ENCODE measurements around the gene PTPA. TPM values are rescaled to one million over a fixed set of nuclear protein-coding genes. Genes with fewer than 3 reads are reported as not detected.

PTPA gene
- total RNA-seq, 2 donors from 2014 or later, result 49.8 to 50.0 TPM

DNA sequence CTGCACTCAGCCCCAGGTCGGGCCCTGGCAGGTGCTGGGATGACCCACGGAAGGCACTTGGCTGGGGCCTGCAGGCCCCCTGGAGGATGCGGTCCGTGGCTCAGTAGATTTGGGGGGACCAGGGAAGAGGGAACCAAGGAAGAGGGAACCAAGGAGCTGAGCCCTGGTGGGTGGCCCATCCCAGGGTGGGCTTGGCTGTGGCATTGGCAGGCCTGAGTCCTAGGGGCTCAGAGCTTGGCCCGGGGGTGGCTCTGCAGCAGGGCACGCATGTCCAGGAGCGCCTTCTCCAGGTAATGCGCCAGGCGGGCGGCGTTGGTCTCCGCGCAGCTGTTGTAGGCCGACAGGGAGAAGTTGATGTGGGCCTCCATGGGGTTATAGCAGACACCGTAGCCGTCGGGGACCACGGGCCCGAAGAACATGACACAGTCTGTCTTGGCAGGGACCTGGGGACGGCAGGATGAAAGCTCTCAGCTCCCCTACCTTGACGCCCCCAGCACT lies 16.0 kb upstream of the PTPA start:
- Mint-ChIP-seq H3K36me3 (ENCODE audit: low read depth) (no peaks in the 10 kb centered on the region), H3K4me3 (no peak overlapping the region), H3K27me3 (no peaks in the 10 kb centered on the region), H3K4me1 (peaks cover 3% of the 10 kb centered on the region), H3K27ac (no peak overlapping the region)
- DNase-seq (no peak), ATAC-seq (no peak)
- H3K9me3 ChIP-seq (ENCODE audit: control insufficient read depth, low read length, poor library complexity, severe bottlenecking), result no peaks in the 10 kb centered on the region

GRCh38 chr9:129095908-129096307 lies 15.3 kb upstream of the PTPA start:
- Mint-ChIP-seq H3K27me3 (no peaks in the 10 kb centered on the region), H3K27ac (no peak overlapping the region), H3K4me3 (no peak overlapping the region), H3K36me3 (ENCODE audit: low read depth) (no peaks in the 10 kb centered on the region), H3K4me1 (peaks cover 3% of the 10 kb centered on the region)
- H3K9me3 ChIP-seq (ENCODE audit: control insufficient read depth, low read length, poor library complexity, severe bottlenecking), result no peaks in the 10 kb centered on the region
- no peak for ATAC-seq
- DNase-seq, result no peak

DNA sequence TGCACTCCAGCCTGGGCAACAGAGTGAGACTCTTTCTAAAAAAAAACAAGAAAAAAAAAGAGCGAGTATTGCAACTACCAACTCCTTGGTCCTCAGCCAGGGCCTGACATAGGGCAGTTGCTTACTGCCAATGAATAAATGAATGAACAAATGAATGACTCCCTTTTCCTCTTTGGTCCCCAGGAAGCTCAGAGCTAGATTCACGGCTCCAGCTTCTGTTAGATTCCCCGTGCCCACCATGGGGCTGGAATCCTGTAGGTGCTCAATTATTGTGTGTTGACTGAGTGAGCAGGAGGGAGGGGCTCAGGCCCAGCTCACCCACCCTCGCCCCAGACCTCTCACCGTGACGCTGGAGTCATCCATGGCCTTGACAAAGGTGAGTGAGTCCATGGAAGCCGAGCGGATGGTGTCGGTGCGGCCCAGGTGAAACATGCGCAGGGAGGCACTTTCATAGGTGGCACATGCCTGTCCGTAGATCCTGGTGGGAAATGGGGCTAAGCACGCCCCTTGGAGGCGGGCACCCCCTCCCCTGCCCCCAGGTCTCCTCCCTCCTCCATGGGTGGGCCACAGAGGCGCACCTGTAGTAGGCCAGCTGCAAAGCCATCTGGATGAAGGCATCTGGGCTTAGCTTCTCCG lies 13.4 kb upstream of the PTPA start:
- H3K9me3 ChIP-seq (ENCODE audit: control insufficient read depth, low read length, poor library complexity, severe bottlenecking), result no peaks in the 10 kb centered on the region
- Mint-ChIP-seq H3K4me1 (peaks cover 4% of the 10 kb centered on the region), H3K36me3 (ENCODE audit: low read depth) (no peaks in the 10 kb centered on the region), H3K4me3 (no peak overlapping the region), H3K27me3 (no peaks in the 10 kb centered on the region), H3K27ac (no peak overlapping the region)
- ATAC-seq (no peak), DNase-seq (no peak)

- no peak for ATAC-seq
Measured at GRCh38 chr9:129098328-129098727, 12.9 kb upstream of the PTPA start.

DNA sequence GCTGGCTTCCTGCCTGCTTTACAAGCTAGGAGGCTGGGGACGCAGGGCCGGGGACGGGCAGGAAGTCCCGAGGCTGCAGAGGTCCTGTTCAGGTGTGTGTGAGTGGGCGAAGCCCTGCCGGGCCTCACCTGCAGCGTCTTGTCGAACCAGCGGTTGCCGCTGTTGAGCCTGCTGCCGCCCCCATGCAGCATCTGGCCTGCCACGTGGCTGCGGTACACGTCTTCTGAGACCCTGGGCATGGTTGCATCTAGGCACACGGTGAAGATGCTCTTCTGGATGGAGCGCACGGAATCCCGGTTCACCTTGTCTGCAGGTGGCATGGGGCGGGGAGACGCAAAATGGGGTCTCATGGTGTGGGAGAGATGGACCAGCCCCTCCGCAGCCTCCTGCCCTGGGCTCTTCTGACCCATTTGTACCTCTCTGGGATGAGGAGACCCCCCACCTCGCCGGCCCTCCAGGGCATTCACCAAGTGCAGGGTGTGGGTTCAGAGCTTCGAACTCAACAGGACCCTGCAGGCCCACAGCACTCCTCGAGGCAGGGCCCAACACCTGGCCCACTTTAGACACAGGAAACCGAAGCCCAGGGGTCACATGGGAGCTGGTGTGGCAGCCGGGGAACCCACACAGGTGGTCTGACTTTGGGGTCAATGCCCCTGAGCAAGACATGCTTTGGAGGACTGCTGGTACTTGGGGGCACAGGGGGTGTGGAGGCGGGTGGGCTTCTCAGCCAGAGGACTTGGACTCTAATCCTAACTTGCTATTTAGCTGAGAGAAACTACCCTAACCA lies 10.6 kb upstream of the PTPA start:
- Mint-ChIP-seq H3K36me3 (ENCODE audit: low read depth) (no peaks in the 10 kb centered on the region), H3K27me3 (no peaks in the 10 kb centered on the region), H3K4me3 (no peak overlapping the region), H3K4me1 (peaks cover 4% of the 10 kb centered on the region), H3K27ac (no peak overlapping the region)
- no peaks in the 10 kb centered on the region for H3K9me3 ChIP-seq (ENCODE audit: control insufficient read depth, low read length, poor library complexity, severe bottlenecking)
- ATAC-seq (no peak), DNase-seq (no peak)

More at GRCh38 chr9:129098328-129098727, 12.9 kb upstream of the PTPA start:
- no peak for DNase-seq
- H3K27ac Mint-ChIP-seq, result no peak overlapping the region
- no peaks in the 10 kb centered on the region for H3K36me3 Mint-ChIP-seq (ENCODE audit: low read depth)
- H3K4me1 Mint-ChIP-seq, result peaks cover 4% of the 10 kb centered on the region
- no peaks in the 10 kb centered on the region for H3K27me3 Mint-ChIP-seq
- no peak overlapping the region for H3K4me3 Mint-ChIP-seq
- no peaks in the 10 kb centered on the region for H3K9me3 ChIP-seq (ENCODE audit: control insufficient read depth, low read length, poor library complexity, severe bottlenecking)

DNA sequence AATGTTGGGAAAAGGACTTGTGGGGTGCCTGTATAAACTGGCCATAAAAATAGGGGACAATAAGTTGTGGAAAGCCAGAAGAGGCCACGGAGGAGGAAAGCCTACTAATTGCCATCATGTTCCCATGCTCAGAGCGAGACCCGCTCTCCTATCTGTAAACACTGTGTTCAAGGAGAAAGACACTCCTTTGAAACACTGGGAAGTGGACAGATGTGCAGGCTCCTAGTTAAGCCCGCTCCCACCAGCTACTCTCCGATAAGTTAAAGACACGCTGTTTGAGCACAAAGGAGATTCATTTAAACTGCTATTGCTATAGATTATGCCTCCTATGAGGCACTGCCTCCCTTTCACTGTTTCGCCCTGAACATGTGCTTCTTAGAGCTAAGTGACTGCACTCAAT lies 9.9 kb upstream of the PTPA start:
- Mint-ChIP-seq H3K36me3 (ENCODE audit: low read depth) (no peaks in the 10 kb centered on the region), H3K27me3 (no peaks in the 10 kb centered on the region), H3K4me3 (no peak overlapping the region), H3K4me1 (peaks cover 4% of the 10 kb centered on the region), H3K27ac (no peak overlapping the region)
- H3K9me3 ChIP-seq (ENCODE audit: control insufficient read depth, low read length, poor library complexity, severe bottlenecking), result no peaks in the 10 kb centered on the region
- ATAC-seq (no peak), DNase-seq (no peak)

DNA sequence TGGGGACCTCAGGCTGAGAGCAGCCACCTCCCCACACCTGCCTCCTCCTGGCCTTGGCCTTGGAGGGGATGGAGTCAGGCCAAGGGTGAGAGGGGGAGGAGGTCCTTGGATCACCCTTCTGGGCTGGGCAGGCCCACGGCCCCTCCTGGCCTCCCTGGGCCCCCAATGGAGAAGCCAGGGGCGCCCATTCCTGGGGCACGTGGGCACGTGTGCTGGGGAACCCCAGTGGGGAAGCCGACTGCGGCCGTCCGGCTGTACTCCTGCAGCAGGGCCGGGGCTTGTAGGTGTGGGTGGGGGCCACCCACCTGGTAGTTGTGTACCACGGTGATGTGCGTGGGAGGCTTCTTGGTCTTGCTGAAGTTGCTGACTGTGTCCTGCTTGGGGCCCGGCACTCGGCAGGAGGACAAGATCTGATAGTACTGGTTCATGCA lies 9.1 kb upstream of the PTPA start:
- Mint-ChIP-seq H3K36me3 (ENCODE audit: low read depth) (no peaks in the 10 kb centered on the region), H3K27me3 (no peaks in the 10 kb centered on the region), H3K27ac (no peak overlapping the region), H3K4me3 (no peak overlapping the region), H3K4me1 (peaks cover 4% of the 10 kb centered on the region)
- no peak for ATAC-seq
- no peak for DNase-seq
- H3K9me3 ChIP-seq (ENCODE audit: control insufficient read depth, low read length, poor library complexity, severe bottlenecking), result no peaks in the 10 kb centered on the region

DNA sequence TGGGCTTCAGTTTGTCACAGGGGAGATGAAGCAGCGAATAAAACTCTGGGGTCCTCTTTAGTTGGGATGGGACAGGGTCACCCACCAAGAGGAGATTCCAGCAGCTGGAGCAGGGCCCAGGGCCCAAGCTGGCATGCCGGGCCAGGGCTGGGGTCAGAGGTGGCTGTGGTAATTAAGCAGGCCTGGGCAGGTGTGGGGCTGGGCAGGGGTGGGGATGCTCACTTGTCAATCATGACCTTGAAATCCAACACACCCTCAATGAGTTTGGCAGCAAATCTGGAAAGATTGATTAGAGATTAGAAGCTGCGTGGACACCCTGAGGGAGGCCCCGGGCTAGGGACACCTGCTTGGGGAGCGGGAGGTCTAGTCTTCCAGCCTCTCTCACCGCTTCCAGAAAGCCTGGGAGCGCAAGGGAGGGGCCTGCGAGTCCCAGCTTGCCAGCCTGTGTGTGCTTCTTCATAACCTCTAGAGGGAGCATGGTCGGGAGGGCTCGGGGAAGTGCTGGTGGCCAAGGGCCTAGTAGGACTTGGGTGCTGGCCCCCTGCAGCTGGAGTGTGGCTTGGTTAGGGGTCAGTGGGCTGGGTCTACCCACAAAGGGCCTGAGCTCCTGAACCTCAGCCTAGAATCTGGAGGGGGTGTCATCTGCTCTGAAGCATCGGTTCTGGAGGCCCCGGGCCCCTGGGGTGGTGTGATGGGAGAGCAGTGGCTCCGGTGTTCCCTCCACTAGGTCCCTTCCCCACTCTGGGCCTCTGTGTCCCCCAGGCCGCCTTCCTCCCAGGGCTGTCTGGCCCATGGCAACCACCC lies 8.2 kb upstream of the PTPA start:
- Mint-ChIP-seq H3K4me3 (no peak overlapping the region), H3K4me1 (peaks cover 2% of the 10 kb centered on the region), H3K36me3 (ENCODE audit: low read depth) (no peaks in the 10 kb centered on the region), H3K27me3 (no peaks in the 10 kb centered on the region), H3K27ac (no peak overlapping the region)
- H3K9me3 ChIP-seq (ENCODE audit: control insufficient read depth, low read length, poor library complexity, severe bottlenecking), result no peaks in the 10 kb centered on the region
- ATAC-seq (no peak), DNase-seq (no peak)

- H3K4me1 Mint-ChIP-seq, result peaks cover 2% of the 10 kb centered on the region
- no peak overlapping the region for H3K27ac Mint-ChIP-seq
- H3K36me3 Mint-ChIP-seq (ENCODE audit: low read depth), result no peaks in the 10 kb centered on the region
- H3K27me3 Mint-ChIP-seq, result no peaks in the 10 kb centered on the region
- ATAC-seq (no peak), DNase-seq (no peak)
- H3K9me3 ChIP-seq (ENCODE audit: control insufficient read depth, low read length, poor library complexity, severe bottlenecking), result no peaks in the 10 kb centered on the region
- no peak overlapping the region for H3K4me3 Mint-ChIP-seq
Measured at GRCh38 chr9:129103595-129103965, 7.6 kb upstream of the PTPA start.

DNA sequence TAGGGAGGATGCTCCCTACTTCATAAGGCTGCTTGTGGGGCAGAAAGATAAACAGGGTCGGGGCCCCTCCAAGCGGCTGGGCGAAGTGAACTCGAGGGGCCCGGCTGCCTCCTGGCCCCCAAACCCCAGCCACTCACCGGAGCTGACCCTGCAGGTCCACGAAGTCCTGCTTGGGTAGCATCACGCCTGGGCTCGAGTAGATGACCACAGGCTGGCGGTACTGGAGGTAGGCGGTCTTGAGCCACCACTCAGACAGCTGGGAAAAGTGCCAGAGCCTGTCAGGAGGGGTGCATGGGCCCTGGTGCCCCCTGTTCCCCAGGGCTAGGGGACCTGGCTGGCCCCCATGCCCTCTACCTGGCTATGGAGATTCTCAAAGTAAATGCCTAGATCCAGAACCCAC lies 7.2 kb upstream of the PTPA start:
- no peak for ATAC-seq
- DNase-seq, result no peak
- Mint-ChIP-seq H3K4me3 (no peak overlapping the region), H3K27me3 (no peaks in the 10 kb centered on the region), H3K27ac (no peak overlapping the region), H3K4me1 (peaks cover 6% of the 10 kb centered on the region), H3K36me3 (ENCODE audit: low read depth) (no peaks in the 10 kb centered on the region)
- no peaks in the 10 kb centered on the region for H3K9me3 ChIP-seq (ENCODE audit: control insufficient read depth, low read length, poor library complexity, severe bottlenecking)

- no peaks in the 10 kb centered on the region for H3K9me3 ChIP-seq (ENCODE audit: control insufficient read depth, low read length, poor library complexity, severe bottlenecking)
- Mint-ChIP-seq H3K36me3 (ENCODE audit: low read depth) (no peaks in the 10 kb centered on the region), H3K27me3 (no peaks in the 10 kb centered on the region), H3K27ac (no peak overlapping the region), H3K4me1 (peaks cover 12% of the 10 kb centered on the region), H3K4me3 (no peak overlapping the region)
- no peak for ATAC-seq
- no peak for DNase-seq
Measured at GRCh38 chr9:129105857-129106694, 5.1 kb upstream of the PTPA start.

DNA sequence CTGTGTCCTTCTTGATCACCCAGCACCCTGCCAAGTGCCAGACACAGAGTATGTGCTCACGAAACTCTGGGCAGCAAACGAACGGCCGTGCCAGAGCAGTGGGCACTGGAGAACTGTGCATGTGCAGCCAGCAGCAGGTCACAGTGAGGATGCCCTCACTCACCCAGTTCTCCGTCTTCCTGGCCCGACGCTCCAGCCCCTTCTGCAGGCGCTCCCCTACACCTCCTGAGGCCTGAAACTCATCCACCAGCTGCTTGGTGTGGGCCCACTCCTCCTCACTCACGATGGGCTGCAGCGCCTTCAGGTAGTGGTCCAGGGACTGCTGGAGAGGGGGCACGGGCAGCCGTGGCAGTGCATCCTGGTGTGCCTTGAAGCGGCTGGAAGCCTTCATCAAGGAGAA lies 3.6 kb upstream of the PTPA start:
- Mint-ChIP-seq H3K4me1 (peaks cover 17% of the 10 kb centered on the region), H3K4me3 (no peak overlapping the region), H3K27me3 (no peaks in the 10 kb centered on the region), H3K36me3 (ENCODE audit: low read depth) (no peaks in the 10 kb centered on the region), H3K27ac (no peak overlapping the region)
- ATAC-seq (no peak), DNase-seq (no peak)
- no peaks in the 10 kb centered on the region for H3K9me3 ChIP-seq (ENCODE audit: control insufficient read depth, low read length, poor library complexity, severe bottlenecking)

Measured in T-helper 17 cell (primary cell).